Naive thymus-derived CD4-positive, alpha-beta T cell (primary cell): Measurements from ENCODE around the gene LRCH1. TPM values are rescaled to one million over a fixed set of nuclear protein-coding genes. Genes with fewer than 3 reads are reported as not detected.

Experiments
- ATAC-seq: fragments of 150-1000 bp; cut with Tn5 transposase; 2 replicates; pipeline ENCODE4 v1.10.0; 2021; ENCODE audit warnings: mild to moderate bottlenecking, moderate library complexity
- CTCF ChIA-PET: fragments of 350-600 bp; sonication (Branson Sonifier 250); formaldehyde crosslinking; loops from one replicate; lab custom pipeline; 2021; ENCODE audit warnings: antibody characterized with exemption; lab: Charles Lee
- POLR2A ChIA-PET: fragments of 350-600 bp; sonication (Branson Sonifier 250); formaldehyde crosslinking; loops from one replicate; lab custom pipeline; 2021; ENCODE audit warnings: antibody characterized with exemption, inconsistent platforms; lab: Charles Lee
- DNase-seq, 9 donors: peaks; one replicate each; pipeline versions ENCODE4 v3.0.0 to v3.0.0-alpha.2; 2020 to 2022; ENCODE audit warnings: mixed read lengths in 1 of 9
- H3K27ac ChIP-seq: one replicate; pipeline ENCODE4 v1.7.0; 2013; ENCODE audit warnings: mild to moderate bottlenecking, low read depth, low read length, moderate library complexity
- H3K27me3 ChIP-seq, 2 donors: one replicate each; pipeline ENCODE4 v1.7.0; 2013; ENCODE audit warnings: low read length in 2 of 2, mild to moderate bottlenecking in 2 of 2, moderate library complexity in 2 of 2; ENCODE audit not compliant: control insufficient read depth in 2 of 2, insufficient read depth in 2 of 2
- H3K36me3 ChIP-seq, 3 experiments: 1 replicate in 2 of 3; 2 replicates in 1 of 3; pipeline ENCODE4 v1.7.0; 2013; ENCODE audit warnings: low read length in 3 of 3, mild to moderate bottlenecking in 3 of 3, moderate library complexity in 1 of 3; ENCODE audit not compliant: insufficient read depth in 3 of 3, control insufficient read depth in 2 of 3
- H3K4me1 ChIP-seq, 2 donors: one replicate each; pipeline ENCODE4 v1.7.0; 2013; ENCODE audit warnings: low read length in 2 of 2, mild to moderate bottlenecking in 2 of 2, moderate library complexity in 1 of 2; ENCODE audit not compliant: control insufficient read depth in 2 of 2, insufficient read depth in 2 of 2
- H3K4me3 ChIP-seq: 2 replicates; pipeline ENCODE4 v1.7.0; 2013; ENCODE audit warnings: mild to moderate bottlenecking, low read length
- H3K9me3 ChIP-seq, 3 experiments: 1 replicate in 2 of 3; 2 replicates in 1 of 3; pipeline ENCODE4 v1.7.0; 2013; ENCODE audit warnings: low read length in 3 of 3; ENCODE audit not compliant: control insufficient read depth in 2 of 3
- H3K27ac Mint-ChIP-seq, 9 donors: one replicate each; pipeline ENCODE4 v1.8.0; 2020 to 2022; ENCODE audit warnings: mixed read lengths in 9 of 9, mild to moderate bottlenecking in 8 of 9, moderate library complexity in 5 of 9, inconsistent platforms in 2 of 9
- H3K27me3 Mint-ChIP-seq, 5 donors: one replicate each; pipeline ENCODE4 v1.8.0; 2021 to 2022; ENCODE audit warnings: mixed read lengths in 5 of 5, mild to moderate bottlenecking in 1 of 5
- H3K36me3 Mint-ChIP-seq, 5 donors: one replicate each; pipeline ENCODE4 v1.8.0; 2020 to 2022; ENCODE audit warnings: mixed read lengths in 5 of 5, mild to moderate bottlenecking in 3 of 5, inconsistent platforms in 1 of 5
- H3K4me1 Mint-ChIP-seq, 7 donors: one replicate each; pipeline ENCODE4 v1.8.0; 2020 to 2022; ENCODE audit warnings: mixed read lengths in 7 of 7, mild to moderate bottlenecking in 3 of 7, inconsistent platforms in 1 of 7
- H3K4me3 Mint-ChIP-seq, 10 donors: one replicate each; pipeline ENCODE4 v1.8.0; 2020 to 2022; ENCODE audit warnings: mild to moderate bottlenecking in 10 of 10, mixed read lengths in 10 of 10, moderate library complexity in 6 of 10, inconsistent platforms in 2 of 10
- H3K9me3 Mint-ChIP-seq, 11 donors: one replicate each; pipeline ENCODE4 v1.8.0; 2020 to 2022; ENCODE audit warnings: mixed read lengths in 11 of 11, mild to moderate bottlenecking in 4 of 11, inconsistent platforms in 1 of 11, moderate library complexity in 1 of 11
- intact Hi-C, 2 donors: fragments of 100-400 bp; cut with micrococcal nuclease; formaldehyde crosslinking; loops; one replicate each; pipeline ENCODE4 v1.15.1; 2023
- polyA plus RNA-seq, 2 donors: library from polyadenylated mRNA; unstranded; fragments of 300-500 nt; fragmentation: Illumina TruSeq; gene quantifications; one replicate each; pipeline ENCODE4 v1.2.3, GENCODE V29; 2021
- total RNA-seq, 6 experiments: library from RNA in 5 of 6; stranded (reverse) in 5 of 6; gene quantifications; 1 replicate in 5 of 6; 2 replicates in 1 of 6; pipeline ENCODE4 v1.2.3 and lab custom pipeline; 2021 to 2026

Gene LRCH1
- total and polyA plus RNA-seq, 7 experiments from 2014 or later, result 4.1 to 24.2 (median 15.2) TPM

- H3K27me3 ChIP-seq, result no peaks in the 10 kb centered on the region
- intact Hi-C loops, result no loop called here
- CTCF ChIA-PET, result interaction anchor here (1.4 kb wide), 1 partner anchor 10 kb away, joined by 5 read pairs; no protein-coding TSS in a partner anchor
- no peaks in the 10 kb centered on the region for H3K36me3 ChIP-seq
- POLR2A ChIA-PET, result no interaction called here
- no peaks in the 10 kb centered on the region for H3K4me1 ChIP-seq
- Mint-ChIP-seq H3K36me3 (peaks cover 0 to 4% (median 0%) of the 10 kb centered on the region in 5 donors), H3K4me3 (no peak overlapping the region), H3K27me3 (no peaks in the 10 kb centered on the region), H3K4me1 (peaks cover 17 to 50% (median 32%) of the 10 kb centered on the region in 7 donors), H3K27ac (no peak overlapping the region), H3K9me3 (no peaks in the 10 kb centered on the region)
- H3K27ac ChIP-seq, result no peak overlapping the region
- ATAC-seq, result no peak
- DNase-seq, result no peak
- H3K4me3 ChIP-seq, result no peak overlapping the region
- H3K9me3 ChIP-seq, result no peaks in the 10 kb centered on the region
Observed at GRCh38 chr13:46561691-46562090, 8.7 kb downstream of the LRCH1 start.

- H3K27ac ChIP-seq, result no peak overlapping the region
- CTCF ChIA-PET, result interaction anchor here (0.7 kb wide), 1 partner anchor 107 kb away, joined by 3 read pairs; no protein-coding TSS in a partner anchor
- no peaks in the 10 kb centered on the region for H3K4me1 ChIP-seq
- Mint-ChIP-seq H3K27ac (no peak overlapping the region), H3K9me3 (no peaks in the 10 kb centered on the region), H3K4me3 (no peak overlapping the region), H3K4me1 (peaks cover 14 to 47% (median 29%) of the 10 kb centered on the region in 7 donors), H3K36me3 (peaks cover 0 to 4% (median 0%) of the 10 kb centered on the region in 5 donors), H3K27me3 (no peaks in the 10 kb centered on the region)
- POLR2A ChIA-PET, result no interaction called here
- ATAC-seq (no peak), DNase-seq (no peak)
- no peaks in the 10 kb centered on the region for H3K27me3 ChIP-seq
- no peaks in the 10 kb centered on the region for H3K36me3 ChIP-seq
- H3K4me3 ChIP-seq, result no peak overlapping the region
- H3K9me3 ChIP-seq, result no peaks in the 10 kb centered on the region
- intact Hi-C loops, result no loop called here
Observed at GRCh38 chr13:46562152-46562551, 9.2 kb downstream of the LRCH1 start.

GRCh38 chr13:46562581-46562980, 9.6 kb downstream of the LRCH1 start:
- Histone ChIP-seq H3K27me3 (no peaks in the 10 kb centered on the region), H3K4me3 (no peak overlapping the region), H3K36me3 (no peaks in the 10 kb centered on the region), H3K4me1 (no peaks in the 10 kb centered on the region), H3K9me3 (no peaks in the 10 kb centered on the region), H3K27ac (no peak overlapping the region)
- Mint-ChIP-seq H3K4me3 (no peak overlapping the region), H3K9me3 (no peaks in the 10 kb centered on the region), H3K27me3 (no peaks in the 10 kb centered on the region), H3K4me1 (peaks cover 14 to 51% (median 31%) of the 10 kb centered on the region in 7 donors), H3K27ac (no peak overlapping the region), H3K36me3 (peaks cover 0 to 4% (median 0%) of the 10 kb centered on the region in 5 donors)
- POLR2A ChIA-PET, result interaction anchor here (0.8 to 0.9 kb wide), 2 partner anchors 9 to 16 kb away, joined by 3 to 4 read pairs; partner anchors contain the start of gene LRCH1
- CTCF ChIA-PET, result interaction anchor here (0.7 to 1.2 kb wide), 2 partner anchors 11 to 107 kb away, joined by 3 read pairs; no protein-coding TSS in a partner anchor
- DNase-seq, result no peak
- intact Hi-C loops, result no loop called here
- ATAC-seq, result no peak

GRCh38 chr13:46565808-46566750, 13.1 kb downstream of the LRCH1 start:
- ChIA-PET POLR2A (interaction anchor here (1.1 kb wide), 1 partner anchor 11 kb away, joined by 3 read pairs; no protein-coding TSS in a partner anchor), CTCF (no interaction called here)
- no peaks in the 10 kb centered on the region for H3K27me3 ChIP-seq
- no peaks in the 10 kb centered on the region for H3K36me3 ChIP-seq
- no peak overlapping the region for H3K4me3 ChIP-seq
- DNase-seq (no peak), ATAC-seq (no peak)
- H3K27ac Mint-ChIP-seq, result peak overlapping the region in 1 of 9 donors; percentile 67
- peaks cover 19 to 53% (median 30%) of the 10 kb centered on the region in 7 donors for H3K4me1 Mint-ChIP-seq
- intact Hi-C loops, result no loop called here
- H3K9me3 Mint-ChIP-seq, result no peaks in the 10 kb centered on the region
- H3K27ac ChIP-seq, result no peak overlapping the region
- no peaks in the 10 kb centered on the region for H3K4me1 ChIP-seq
- H3K36me3 Mint-ChIP-seq, result peaks cover 0 to 7% (median 0%) of the 10 kb centered on the region in 5 donors
- no peak overlapping the region for H3K4me3 Mint-ChIP-seq
- H3K27me3 Mint-ChIP-seq, result no peaks in the 10 kb centered on the region
- no peaks in the 10 kb centered on the region for H3K9me3 ChIP-seq

- H3K4me3 Mint-ChIP-seq, result no peak overlapping the region
- DNase-seq (no peak), ATAC-seq (no peak)
- no peak overlapping the region for H3K27ac ChIP-seq
- no peaks in the 10 kb centered on the region for H3K27me3 ChIP-seq
- ChIA-PET CTCF (no interaction called here), POLR2A (no interaction called here)
- no peaks in the 10 kb centered on the region for H3K27me3 Mint-ChIP-seq
- H3K4me1 ChIP-seq, result no peaks in the 10 kb centered on the region
- H3K36me3 ChIP-seq, result no peaks in the 10 kb centered on the region
- H3K27ac Mint-ChIP-seq, result peak overlapping the region in 1 of 9 donors; percentile 9
- H3K4me3 ChIP-seq, result no peak overlapping the region
- peaks cover 0 to 7% (median 0%) of the 10 kb centered on the region in 5 donors for H3K36me3 Mint-ChIP-seq
- H3K4me1 Mint-ChIP-seq, result peaks cover 25 to 64% (median 40%) of the 10 kb centered on the region in 7 donors
- H3K9me3 Mint-ChIP-seq, result no peaks in the 10 kb centered on the region
- H3K9me3 ChIP-seq, result no peaks in the 10 kb centered on the region
- intact Hi-C loops, result loop anchor here in 1 of 2 donors (2.0 kb wide), 1 partner anchor 13 kb away; no protein-coding TSS in a partner anchor
Observed at GRCh38 chr13:46567671-46568070, 14.7 kb downstream of the LRCH1 start.

GRCh38 chr13:46569456-46569855, 16.5 kb downstream of the LRCH1 start:
- no peaks in the 10 kb centered on the region for H3K27me3 ChIP-seq
- H3K27ac Mint-ChIP-seq, result no peak overlapping the region
- DNase-seq, result no peak
- ChIA-PET POLR2A (no interaction called here), CTCF (no interaction called here)
- intact Hi-C loops, result loop anchor here in 1 of 2 donors (2.0 kb wide), 1 partner anchor 15 kb away; no protein-coding TSS in a partner anchor
- no peaks in the 10 kb centered on the region for H3K9me3 Mint-ChIP-seq
- H3K4me1 Mint-ChIP-seq, result peaks cover 34 to 72% (median 42%) of the 10 kb centered on the region in 7 donors
- H3K4me3 Mint-ChIP-seq, result no peak overlapping the region
- no peaks in the 10 kb centered on the region for H3K4me1 ChIP-seq
- peaks cover 0 to 12% (median 0%) of the 10 kb centered on the region in 5 donors for H3K36me3 Mint-ChIP-seq
- no peak overlapping the region for H3K4me3 ChIP-seq
- H3K27ac ChIP-seq, result no peak overlapping the region
- no peaks in the 10 kb centered on the region for H3K9me3 ChIP-seq
- no peaks in the 10 kb centered on the region for H3K27me3 Mint-ChIP-seq
- H3K36me3 ChIP-seq, result no peaks in the 10 kb centered on the region
- no peak for ATAC-seq
